ENCODE measurements around the gene GEMIN8. TPM values are rescaled to one million over a fixed set of nuclear protein-coding genes. Genes with fewer than 3 reads are reported as not detected.

GEMIN8 gene
- polyA plus RNA-seq, 6 donors from 2014 or later: 13.0 to 24.7 (median 20.6) TPM

GRCh38 chrX:13965531-13965930 is 64.2 kb downstream of the GEMIN8 start:
- ATAC-seq (ENCODE audit: low read depth in 2 of 2) (no peak), DNase-seq (no peak)
- peaks cover 0 to 6% (median 2%) of the 10 kb centered on the region in 7 donors for H3K9me3 Mint-ChIP-seq
- no peaks in the 10 kb centered on the region for H3K4me1 Mint-ChIP-seq
- peaks cover 0 to 24% (median 0%) of the 10 kb centered on the region in 3 donors for H3K27me3 Mint-ChIP-seq
- peaks cover 0 to 7% of the 10 kb centered on the region in 2 donors for H3K36me3 Mint-ChIP-seq
- H3K27ac Mint-ChIP-seq: peak overlapping the region in 1 of 6 donors; percentile 30
- no peak overlapping the region for H3K4me3 Mint-ChIP-seq

GRCh38 chrX:13956998-13957397 is 72.7 kb downstream of the GEMIN8 start:
- Mint-ChIP-seq H3K27ac (no peak overlapping the region), H3K27me3 (peaks cover 4 to 45% (median 5%) of the 10 kb centered on the region in 3 donors), H3K4me3 (no peak overlapping the region), H3K4me1 (no peaks in the 10 kb centered on the region), H3K36me3 (peaks cover 0 to 13% of the 10 kb centered on the region in 2 donors), H3K9me3 (peaks cover 0 to 24% (median 8%) of the 10 kb centered on the region in 7 donors)
- DNase-seq: no peak
- ATAC-seq (ENCODE audit: low read depth in 2 of 2): no peak

Other genes starting within 250 kb of the GEMIN8 start
- gene GPM6B, start 212.8 kb downstream of the GEMIN8 start, polyA plus RNA-seq (ENCODE audit: low read depth in 6 of 6): under 1 TPM; 0.30 to 0.94 (median 0.78) TPM

Measured in naive B cell (primary cell).